Measurements from ENCODE around the gene NBAS. TPM values are rescaled to one million over a fixed set of nuclear protein-coding genes. Genes with fewer than 3 reads are reported as not detected.
"Not testable (repeated sequence)": the region's sequence is repeated elsewhere in the genome, so short reads cannot be mapped to it uniquely, and the experiment has no call there.

Gene NBAS
- total and polyA plus RNA-seq, 2 donors (not counting 3 experiments of a cell fraction or from before 2014, with no cell fraction given) = 29.4 to 43.0 TPM

DNA sequence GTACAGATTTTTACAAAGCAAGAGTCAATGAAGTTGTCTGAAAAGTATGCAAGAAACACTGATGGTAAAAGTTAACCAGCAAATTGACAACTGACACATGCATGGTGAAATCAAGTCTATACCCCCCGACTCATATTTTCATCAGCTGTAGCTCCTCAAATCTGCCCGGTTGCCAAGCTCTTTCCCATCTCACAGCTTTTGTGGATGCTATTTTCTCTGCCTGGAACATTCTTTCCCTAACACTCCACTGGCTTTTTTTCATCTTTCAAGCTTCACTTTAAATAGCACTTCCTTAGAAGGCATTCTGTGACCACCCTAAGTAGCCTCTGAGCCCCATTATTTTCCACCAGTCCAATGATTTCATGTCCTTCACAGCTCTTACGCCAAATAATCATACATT is 18.1 kb downstream of the NBAS start:
- Histone ChIP-seq H4K20me1 (replicated peaks; ENCODE audit: control insufficient read depth, extremely low read depth, insufficient read depth, low read length) (no peaks in the 10 kb centered on the region), H3K27me3 (ENCODE audit: control insufficient read depth in 2 of 2, insufficient read depth in 2 of 2, low read length in 2 of 2) (no peaks in the 10 kb centered on the region), H3K36me3 (ENCODE audit: control insufficient read depth in 2 of 2, extremely low read depth in 1 of 2, insufficient read depth in 2 of 2, low read length in 2 of 2) (no peaks in the 10 kb centered on the region), H2AFZ (ENCODE audit: low read depth, low read length) (no peak overlapping the region), H3K79me2 (ENCODE audit: control insufficient read depth, insufficient read depth, low read length) (no peaks in the 10 kb centered on the region), H3K9me1 (replicated peaks; ENCODE audit: control insufficient read depth, extremely low read depth, insufficient read depth, low read length) (no peaks in the 10 kb centered on the region), H3K9me3 (replicated peaks; ENCODE audit: control insufficient read depth, insufficient read depth, low read length) (no peaks in the 10 kb centered on the region), H3K9ac (replicated peaks; ENCODE audit: extremely low read depth, insufficient read depth, low read length) (no peak overlapping the region), H3K27ac (ENCODE audit: insufficient read depth, low read depth, low read length) (no peak overlapping the region), H3K4me1 (ENCODE audit: control insufficient read depth, extremely low read depth, insufficient read depth, low read length) (no peaks in the 10 kb centered on the region), H3K4me3 (replicated peaks in 1 of 3; ENCODE audit: insufficient read depth in 1 of 3, low read depth in 1 of 3, low read length in 3 of 3) (no peak overlapping the region), H3K4me2 (ENCODE audit: insufficient read depth, low read length) (no peak overlapping the region)
- no peak for DNase-seq (ENCODE audit: low read depth, low spot score)
- intact Hi-C loops (cut with micrococcal nuclease) (no loop called here), dilution Hi-C loops (cut with MboI; ENCODE audit: extremely low pct_ligation_motif_present, low sequenced_read_pairs) (no loop called here)
- FAIRE-seq = no peak
- TF ChIP-seq EZH2 (IDR thresholded peaks at IDR 0.05; ENCODE audit: borderline replicate concordance, low read depth, low read length, severe bottlenecking) = no peak
- TF ChIP-seq GATA2 (IDR thresholded peaks at IDR 0.05; ENCODE audit: insufficient read depth, insufficient read length, low read depth, low read length) = no peak
- TF ChIP-seq POLR2A (IDR thresholded peaks at IDR 0.05; ENCODE audit: low read depth, low read length) = no peak
- TF ChIP-seq, protein P1, sequence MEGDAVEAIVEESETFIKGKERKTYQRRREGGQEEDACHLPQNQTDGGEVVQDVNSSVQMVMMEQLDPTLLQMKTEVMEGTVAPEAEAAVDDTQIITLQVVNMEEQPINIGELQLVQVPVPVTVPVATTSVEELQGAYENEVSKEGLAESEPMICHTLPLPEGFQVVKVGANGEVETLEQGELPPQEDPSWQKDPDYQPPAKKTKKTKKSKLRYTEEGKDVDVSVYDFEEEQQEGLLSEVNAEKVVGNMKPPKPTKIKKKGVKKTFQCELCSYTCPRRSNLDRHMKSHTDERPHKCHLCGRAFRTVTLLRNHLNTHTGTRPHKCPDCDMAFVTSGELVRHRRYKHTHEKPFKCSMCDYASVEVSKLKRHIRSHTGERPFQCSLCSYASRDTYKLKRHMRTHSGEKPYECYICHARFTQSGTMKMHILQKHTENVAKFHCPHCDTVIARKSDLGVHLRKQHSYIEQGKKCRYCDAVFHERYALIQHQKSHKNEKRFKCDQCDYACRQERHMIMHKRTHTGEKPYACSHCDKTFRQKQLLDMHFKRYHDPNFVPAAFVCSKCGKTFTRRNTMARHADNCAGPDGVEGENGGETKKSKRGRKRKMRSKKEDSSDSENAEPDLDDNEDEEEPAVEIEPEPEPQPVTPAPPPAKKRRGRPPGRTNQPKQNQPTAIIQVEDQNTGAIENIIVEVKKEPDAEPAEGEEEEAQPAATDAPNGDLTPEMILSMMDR (IDR thresholded peaks at IDR 0.05; ENCODE audit: extremely low read depth in 1 of 2, insufficient read depth in 1 of 2, low read depth in 1 of 2, low read length in 2 of 2) = no peak
- no peak for TF ChIP-seq MYC (IDR thresholded peaks at IDR 0.05; ENCODE audit: low read depth, low read length)
- TF ChIP-seq FOS (IDR thresholded peaks at IDR 0.05; ENCODE audit: borderline replicate concordance, insufficient read depth, low read length) = no peak
- TF ChIP-seq JUN (IDR thresholded peaks at IDR 0.05; ENCODE audit: borderline replicate concordance, insufficient read depth, insufficient read length, low read depth) = no peak
- TF ChIP-seq, protein P2, sequence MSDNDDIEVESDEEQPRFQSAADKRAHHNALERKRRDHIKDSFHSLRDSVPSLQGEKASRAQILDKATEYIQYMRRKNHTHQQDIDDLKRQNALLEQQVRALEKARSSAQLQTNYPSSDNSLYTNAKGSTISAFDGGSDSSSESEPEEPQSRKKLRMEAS (IDR thresholded peaks at IDR 0.05; ENCODE audit: insufficient read depth, insufficient read length) = no peak
- no peak for TF ChIP-seq POLR2AphosphoS5 (IDR thresholded peaks at IDR 0.05; ENCODE audit: insufficient read depth, low read depth, low read length)
- POLR2A ChIA-PET = no interaction called here
- CTCF ChIA-PET = interaction anchor here (1.2 kb wide), 1 partner anchor 11 kb away, joined by 3 read pairs; no protein-coding TSS in a partner anchor
- no TSS peak for BruUV-seq (replicated peaks)

DNA sequence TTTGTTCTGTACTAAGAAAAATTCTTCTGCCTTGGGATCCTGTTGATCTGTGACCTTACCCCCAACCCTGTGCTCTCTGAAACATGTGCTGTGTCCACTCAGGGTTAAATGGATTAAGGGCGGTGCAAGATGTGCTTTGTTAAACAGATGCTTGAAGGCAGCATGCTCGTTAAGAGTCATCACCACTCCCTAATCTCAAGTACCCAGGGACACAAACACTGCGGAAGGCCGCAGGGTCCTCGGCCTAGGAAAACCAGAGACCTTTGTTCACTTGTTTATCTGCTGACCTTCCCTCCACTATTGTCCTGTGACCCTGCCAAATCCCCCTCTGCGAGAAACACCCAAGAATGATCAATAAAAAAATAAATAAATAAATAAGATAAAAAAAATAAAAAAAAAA is 18.9 kb downstream of the NBAS start:
- H3K27ac ChIP-seq (ENCODE audit: insufficient read depth, low read depth, low read length); H4K20me1 ChIP-seq (replicated peaks; ENCODE audit: control insufficient read depth, extremely low read depth, insufficient read depth, low read length); H3K79me2 ChIP-seq (ENCODE audit: control insufficient read depth, insufficient read depth, low read length); CTCF ChIA-PET; FAIRE-seq; DNase-seq (ENCODE audit: low read depth, low spot score); H2AFZ ChIP-seq (ENCODE audit: low read depth, low read length); dilution Hi-C loops (cut with MboI; ENCODE audit: extremely low pct_ligation_motif_present, low sequenced_read_pairs); H3K4me1 ChIP-seq (ENCODE audit: control insufficient read depth, extremely low read depth, insufficient read depth, low read length); POLR2A ChIA-PET; BruUV-seq (replicated peaks); H3K9ac ChIP-seq (replicated peaks; ENCODE audit: extremely low read depth, insufficient read depth, low read length); H3K9me1 ChIP-seq (replicated peaks; ENCODE audit: control insufficient read depth, extremely low read depth, insufficient read depth, low read length); H3K4me2 ChIP-seq (ENCODE audit: insufficient read depth, low read length); H3K27me3 ChIP-seq (ENCODE audit: control insufficient read depth in 2 of 2, insufficient read depth in 2 of 2, low read length in 2 of 2); H3K9me3 ChIP-seq (replicated peaks; ENCODE audit: control insufficient read depth, insufficient read depth, low read length); H3K4me3 ChIP-seq (replicated peaks in 1 of 3; ENCODE audit: insufficient read depth in 1 of 3, low read depth in 1 of 3, low read length in 3 of 3); H3K36me3 ChIP-seq (ENCODE audit: control insufficient read depth in 2 of 2, extremely low read depth in 1 of 2, insufficient read depth in 2 of 2, low read length in 2 of 2); intact Hi-C loops (cut with micrococcal nuclease): not testable (repeated sequence)

DNA sequence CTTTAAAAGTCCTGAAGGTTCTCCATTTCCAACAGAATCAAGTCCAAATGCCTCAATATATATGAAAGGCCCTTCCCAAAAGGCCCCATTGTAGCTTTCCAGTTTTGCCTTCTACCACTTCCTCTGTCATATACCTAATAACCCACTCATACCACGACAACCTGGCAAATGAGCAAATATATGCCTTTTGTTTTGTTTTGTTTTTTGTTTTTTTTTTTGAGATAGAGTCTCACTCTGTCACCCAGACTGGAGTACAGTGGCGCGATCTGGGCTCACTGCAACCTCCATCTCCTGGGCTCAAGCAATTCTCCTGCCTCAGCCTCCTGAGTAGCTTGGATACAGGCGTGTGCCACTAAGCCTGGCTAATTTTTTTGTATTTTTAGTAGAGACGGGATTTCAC is 20.6 kb downstream of the NBAS start:
- dilution Hi-C loops (cut with MboI; ENCODE audit: extremely low pct_ligation_motif_present, low sequenced_read_pairs); CTCF ChIA-PET; H3K4me3 ChIP-seq (replicated peaks in 1 of 3; ENCODE audit: insufficient read depth in 1 of 3, low read depth in 1 of 3, low read length in 3 of 3); H3K4me1 ChIP-seq (ENCODE audit: control insufficient read depth, extremely low read depth, insufficient read depth, low read length); intact Hi-C loops (cut with micrococcal nuclease); H3K27ac ChIP-seq (ENCODE audit: insufficient read depth, low read depth, low read length); H3K9ac ChIP-seq (replicated peaks; ENCODE audit: extremely low read depth, insufficient read depth, low read length); H3K79me2 ChIP-seq (ENCODE audit: control insufficient read depth, insufficient read depth, low read length); FAIRE-seq; H3K4me2 ChIP-seq (ENCODE audit: insufficient read depth, low read length); H2AFZ ChIP-seq (ENCODE audit: low read depth, low read length); H3K27me3 ChIP-seq (ENCODE audit: control insufficient read depth in 2 of 2, insufficient read depth in 2 of 2, low read length in 2 of 2); H3K9me1 ChIP-seq (replicated peaks; ENCODE audit: control insufficient read depth, extremely low read depth, insufficient read depth, low read length); BruUV-seq (replicated peaks); H3K36me3 ChIP-seq (ENCODE audit: control insufficient read depth in 2 of 2, extremely low read depth in 1 of 2, insufficient read depth in 2 of 2, low read length in 2 of 2); DNase-seq (ENCODE audit: low read depth, low spot score); POLR2A ChIA-PET; H3K9me3 ChIP-seq (replicated peaks; ENCODE audit: control insufficient read depth, insufficient read depth, low read length); H4K20me1 ChIP-seq (replicated peaks; ENCODE audit: control insufficient read depth, extremely low read depth, insufficient read depth, low read length): not testable (repeated sequence)

Measured in endothelial cell of umbilical vein (primary cell).